Fibroblast of lung (primary cell): ENCODE measurements around the gene LAPTM5. TPM values are rescaled to one million over a fixed set of nuclear protein-coding genes. Genes with fewer than 3 reads are reported as not detected.

ENCODE experiments used
- DNase-seq, 2 donors: peaks; one replicate each; pipeline versions ENCODE4 v3.0.0 to v3.0.0-alpha.2; 2010; ENCODE audit warnings: low read depth in 2 of 2
- H2AFZ ChIP-seq: 2 replicates; pipeline ENCODE4 v1.5.1; 2012; ENCODE audit warnings: low read length, control low read depth, inconsistent platforms
- H3K27ac ChIP-seq: 2 replicates; pipeline ENCODE4 v1.5.1; 2011; ENCODE audit warnings: low read length, control low read depth; ENCODE audit not compliant: insufficient read depth
- H3K27me3 ChIP-seq: 2 replicates; pipeline ENCODE4 v1.5.1; 2011; ENCODE audit warnings: mild to moderate bottlenecking, low read length; ENCODE audit not compliant: control insufficient read depth, insufficient read depth
- H3K36me3 ChIP-seq: 2 replicates; pipeline ENCODE4 v1.5.1; 2011; ENCODE audit warnings: low read length; ENCODE audit not compliant: control insufficient read depth, insufficient read depth
- H3K4me1 ChIP-seq: 2 replicates; pipeline ENCODE4 v1.5.1; 2011; ENCODE audit warnings: low read length; ENCODE audit not compliant: control insufficient read depth, insufficient read depth; ENCODE audit errors: extremely low read depth
- H3K4me2 ChIP-seq: 2 replicates; pipeline ENCODE4 v1.5.1; 2011; ENCODE audit warnings: low read length, control low read depth; ENCODE audit not compliant: insufficient read depth; ENCODE audit errors: extremely low read depth
- H3K4me3 ChIP-seq, 4 experiments: fragments of 200-600 bp in 1 of 4; sonication (generic) in 1 of 4; replicated peaks in 1 of 4; 2 replicates each; pipeline ENCODE4 v1.5.1; 2011 to 2016; ENCODE audit warnings: low read length in 4 of 4, low read depth in 3 of 4, mild to moderate bottlenecking in 3 of 4, control low read depth in 2 of 4, inconsistent platforms in 1 of 4, mixed read lengths in 1 of 4; ENCODE audit not compliant: insufficient read depth in 1 of 4; ENCODE audit errors: control extremely low read depth in 1 of 4
- H3K79me2 ChIP-seq: 2 replicates; pipeline ENCODE4 v1.5.1; 2012; ENCODE audit warnings: mild to moderate bottlenecking, low read length, inconsistent platforms; ENCODE audit not compliant: control insufficient read depth, insufficient read depth
- H3K9ac ChIP-seq: 2 replicates; pipeline ENCODE4 v1.5.1; 2011; ENCODE audit warnings: mild to moderate bottlenecking, low read length, control low read depth; ENCODE audit not compliant: insufficient read depth
- H3K9me3 ChIP-seq: 2 replicates; pipeline ENCODE4 v1.5.1; 2012; ENCODE audit warnings: low read depth, low read length; ENCODE audit not compliant: control insufficient read depth, insufficient read depth
- H4K20me1 ChIP-seq: 2 replicates; pipeline ENCODE4 v1.5.1; 2011; ENCODE audit warnings: low read length; ENCODE audit not compliant: control insufficient read depth, insufficient read depth; ENCODE audit errors: extremely low read depth
- CTCF ChIP-seq, 2 donors: IDR thresholded peaks in 1 of 2; conservative IDR thresholded peaks in 1 of 2; 1 replicate in 1 of 2; 2 replicates in 1 of 2; pipeline ENCODE4 v1.5.1; 2011 to 2012; ENCODE audit warnings: low read length in 2 of 2, control low read depth in 1 of 2, inconsistent platforms in 1 of 2, low read depth in 1 of 2, mild to moderate bottlenecking in 1 of 2
- EZH2 ChIP-seq: IDR thresholded peaks from 2 replicates; pipeline ENCODE4 v1.5.1; 2012; ENCODE audit warnings: low read length, control low read depth, mild to moderate bottlenecking; ENCODE audit errors: missing control alignments
- polyA plus RNA-seq, 2 donors: library from polyadenylated mRNA; depleted of rRNA in 1 of 2; stranded (reverse) in 1 of 2; unstranded in 1 of 2; fragments of >200 nt; gene quantifications; 2 replicates each; pipeline ENCODE4 v1.2.1, GENCODE V29; 2011 to 2012; ENCODE audit warnings: missing spikeins in 1 of 2
- total RNA-seq: library from RNA; depleted of rRNA; stranded (reverse); fragments of >200 nt; gene quantifications from 2 replicates; pipeline ENCODE4 v1.2.1, GENCODE V29; 2014

The LAPTM5 gene
- total and polyA plus RNA-seq, 2 donors (not counting 1 experiment from before 2014, with no cell fraction given) = under 0.01 to 0.32 TPM

DNA sequence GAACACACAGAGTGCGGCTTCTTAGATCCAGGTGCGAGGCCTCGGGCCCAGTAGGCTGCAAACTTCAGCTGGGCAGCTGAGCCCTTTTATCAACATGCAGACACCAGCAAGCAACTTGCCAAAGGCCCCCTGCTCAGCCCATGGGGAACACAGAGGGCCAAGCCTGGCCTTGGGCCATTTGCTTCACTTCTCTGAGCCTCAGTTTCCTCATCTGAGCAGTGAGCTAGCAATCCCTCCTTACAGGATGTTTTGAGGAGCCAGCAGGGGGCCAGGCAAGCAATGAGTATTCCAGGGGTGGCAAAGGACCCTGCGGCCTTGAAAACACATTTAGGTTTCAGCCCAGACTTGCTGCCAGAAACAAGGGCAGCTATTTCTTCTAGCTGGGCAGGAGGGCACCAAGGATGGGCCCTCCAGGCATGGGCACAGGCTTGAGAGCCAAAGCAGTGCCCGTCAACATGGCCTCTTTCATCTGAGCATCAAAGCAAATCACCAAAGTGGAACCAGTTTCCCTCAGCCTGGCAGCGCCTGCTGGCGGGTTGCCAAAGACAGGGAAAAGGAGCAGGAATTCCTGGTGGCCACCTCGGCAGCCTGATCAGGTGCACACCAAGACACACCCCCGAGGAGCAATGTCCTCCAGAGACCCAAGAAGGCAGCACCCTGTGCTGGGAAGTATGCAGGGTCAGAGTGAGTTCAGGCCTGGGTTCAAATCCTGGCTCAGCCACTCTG lies 35.6 kb downstream of the LAPTM5 start:
- H3K36me3 ChIP-seq = no peaks in the 10 kb centered on the region
- H2AFZ ChIP-seq = no peak overlapping the region
- DNase-seq = no peak
- no peaks in the 10 kb centered on the region for H3K9me3 ChIP-seq
- H3K9ac ChIP-seq = no peak overlapping the region
- H3K27me3 ChIP-seq = no peaks in the 10 kb centered on the region
- H4K20me1 ChIP-seq = no peaks in the 10 kb centered on the region
- no peak overlapping the region for H3K27ac ChIP-seq
- no peaks in the 10 kb centered on the region for H3K79me2 ChIP-seq
- H3K4me3 ChIP-seq = no peak overlapping the region
- TF ChIP-seq EZH2 (no peak), CTCF (conservative IDR thresholded peaks at IDR 0.05 in 1 of 2, IDR thresholded peaks at IDR 0.05 in 1 of 2; ENCODE audit: low read depth in 1 of 2, low read length in 2 of 2) (no peak)
- peaks cover 2% of the 10 kb centered on the region for H3K4me1 ChIP-seq
- H3K4me2 ChIP-seq = no peak overlapping the region

DNA sequence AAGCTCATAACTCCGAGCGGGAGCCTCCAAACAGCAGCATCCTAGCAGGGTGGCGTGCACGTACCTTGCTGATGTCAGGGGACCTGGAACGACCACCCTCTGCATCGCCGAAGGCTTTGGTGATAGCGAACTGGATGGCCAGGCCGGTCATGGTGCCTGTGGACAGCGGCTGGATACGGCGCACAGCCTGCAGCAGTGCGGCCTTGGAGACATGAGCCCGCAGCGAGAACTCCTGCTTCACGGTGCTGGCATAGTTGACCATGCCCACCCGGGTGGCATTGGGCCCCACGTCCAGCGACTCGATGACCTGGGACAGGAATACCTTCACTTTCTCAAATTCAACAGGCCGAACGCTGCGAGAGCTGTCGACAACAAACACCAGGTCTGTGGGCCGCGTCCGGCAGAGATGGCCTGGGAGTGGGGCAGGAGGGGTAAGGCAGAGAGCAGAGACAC lies 36.2 kb downstream of the LAPTM5 start:
- Histone ChIP-seq H3K79me2 (no peaks in the 10 kb centered on the region), H2AFZ (no peak overlapping the region), H3K4me2 (no peak overlapping the region), H3K4me3 (no peak overlapping the region), H4K20me1 (no peaks in the 10 kb centered on the region), H3K4me1 (peaks cover 2% of the 10 kb centered on the region), H3K27ac (no peak overlapping the region), H3K9ac (no peak overlapping the region), H3K27me3 (no peaks in the 10 kb centered on the region), H3K36me3 (no peaks in the 10 kb centered on the region), H3K9me3 (no peaks in the 10 kb centered on the region)
- TF ChIP-seq CTCF (conservative IDR thresholded peaks at IDR 0.05 in 1 of 2, IDR thresholded peaks at IDR 0.05 in 1 of 2; ENCODE audit: low read depth in 1 of 2, low read length in 2 of 2) (no peak), EZH2 (no peak)
- no peak for DNase-seq

GRCh38 chr1:30720271-30721223 lies 37.0 kb downstream of the LAPTM5 start:
- no peak overlapping the region for H3K4me3 ChIP-seq
- no peak overlapping the region for H3K9ac ChIP-seq
- no peak overlapping the region for H3K27ac ChIP-seq
- no peaks in the 10 kb centered on the region for H3K27me3 ChIP-seq
- H3K79me2 ChIP-seq = no peaks in the 10 kb centered on the region
- H3K4me1 ChIP-seq = peaks cover 2% of the 10 kb centered on the region
- no peak overlapping the region for H3K4me2 ChIP-seq
- no peaks in the 10 kb centered on the region for H3K9me3 ChIP-seq
- no peak for TF ChIP-seq CTCF (conservative IDR thresholded peaks at IDR 0.05 in 1 of 2, IDR thresholded peaks at IDR 0.05 in 1 of 2; ENCODE audit: low read depth in 1 of 2, low read length in 2 of 2)
- TF ChIP-seq EZH2 = no peak
- no peaks in the 10 kb centered on the region for H3K36me3 ChIP-seq
- DNase-seq = no peak
- H4K20me1 ChIP-seq = no peaks in the 10 kb centered on the region
- no peak overlapping the region for H2AFZ ChIP-seq
